Psoas muscle (tissue), 8 donors: ENCODE data around the gene CPSF6. TPM values are rescaled to one million over a fixed set of nuclear protein-coding genes. Genes with fewer than 3 reads are reported as not detected.

Experiments used
- ATAC-seq, 4 donors: fragments of 200-7000 bp; cut with Tn5 transposase; one replicate each; pipeline ENCODE4 v1.9.1; 2020; ENCODE audit warnings: moderate library complexity in 3 of 4, mild to moderate bottlenecking in 2 of 4
- DNase-seq, 2 donors: peaks; one replicate each; pipeline ENCODE4 v3.0.0-alpha.2; 2020
- H3K27ac ChIP-seq: fragments of 200-600 bp; one replicate; pipeline ENCODE4 v1.8.0; 2022
- H3K27me3 ChIP-seq, 3 donors: fragments of 200-600 bp in 1 of 3; one replicate each; pipeline versions ENCODE4 v1.6.1 to v1.8.0; 2013 to 2022; ENCODE audit warnings: low read length in 2 of 3, mild to moderate bottlenecking in 2 of 3, moderate library complexity in 1 of 3; ENCODE audit not compliant: insufficient read depth in 3 of 3
- H3K36me3 ChIP-seq, 2 donors: fragments of 200-600 bp in 1 of 2; one replicate each; pipeline versions ENCODE4 v1.6.1 to v1.8.0; 2013 to 2022; ENCODE audit warnings: low read depth in 1 of 2, mild to moderate bottlenecking in 1 of 2, moderate library complexity in 1 of 2; ENCODE audit not compliant: insufficient read depth in 1 of 2
- H3K4me1 ChIP-seq: fragments of 200-600 bp; one replicate; pipeline ENCODE4 v1.8.0; 2022
- H3K4me3 ChIP-seq: fragments of 200-600 bp; one replicate; pipeline ENCODE4 v1.8.0; 2022; ENCODE audit warnings: mild to moderate bottlenecking
- H3K9me3 ChIP-seq: fragments of 200-600 bp; one replicate; pipeline ENCODE4 v1.8.0; 2022
- WGBS, 3 donors: extraction: QIAGEN DNeasy Blood & Tissue Kit; methylation state at CpG; one replicate each; pipeline versions ENCODE4 v1.1.6 to v1.1.7; 2013; 5-methylcytosine and 5-hydroxymethylcytosine counted together
- intact Hi-C, 2 donors: fragments of 100-400 bp; cut with DNase I; formaldehyde crosslinking; loops; one replicate each; pipeline versions ENCODE4 v1.11.0 to v1.14.2; 2022
- polyA plus RNA-seq, 3 donors: library from polyadenylated mRNA; stranded (reverse); fragments of 200-250 nt; gene quantifications; one replicate each; pipeline ENCODE4 v1.2.3, GENCODE V29; 2013
- total RNA-seq, 4 donors: library from RNA; stranded (reverse); fragmentation: NEBNext Ultra II Directional in 2 of 4; extraction: Animal tissue kit (Norgen Biotek cat#: 25700) in 2 of 4; gene quantifications; one replicate each; pipeline versions ENCODE4 v1.2.1 to v1.2.4, GENCODE V29; 2021 to 2023
- TF ChIP-seq, protein P1 (sequence below): fragments of 200-600 bp; IDR thresholded peaks from one replicate; pipeline ENCODE4 v1.8.0; 2022; ENCODE audit warnings: antibody characterized with exemption
- donor health status: healthy with polysubstance abuse.
- donor health status: DM: no; HTN: no; CAD: no; lungs with moderate emphysema.
- donor health status: Bipolar disorder and iron deficiency.
- donor health status: healthy.
- donor health status: DM: yes; HTN: yes; CAD: no.
- donor health status: DM: no; HTN: no; CAD: no.
- donor health status: DM: no; HTN: no; CAD: no.
- donor health status: DM: yes; HTN: yes; CAD: no.

Gene CPSF6
- total and polyA plus RNA-seq, 7 donors = 13.0 to 36.6 (median 23.6) TPM

GRCh38 chr12:69266036-69266635 is 26.8 kb downstream of the CPSF6 start:
- H3K36me3 ChIP-seq = peaks cover 2 to 87% of the 10 kb centered on the region in 2 donors

DNA sequence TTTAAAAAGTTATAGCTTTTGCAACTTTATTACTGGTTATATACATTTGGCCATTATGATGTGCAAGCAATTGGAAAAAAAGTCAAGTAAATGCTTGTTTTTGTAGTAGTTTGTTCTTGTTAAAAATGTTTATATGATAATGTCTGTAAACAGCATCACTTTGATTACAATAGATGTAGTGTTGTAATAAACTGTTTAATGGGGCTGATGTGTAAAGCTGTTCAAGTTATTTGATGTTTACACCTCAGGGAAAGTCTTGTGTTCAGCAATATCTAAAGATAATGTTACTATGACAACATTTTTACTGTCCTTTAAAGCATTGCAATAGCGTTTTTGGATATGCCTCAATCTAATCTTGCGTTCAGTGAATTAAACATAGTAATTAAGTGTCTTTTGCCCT is 30.4 kb downstream of the CPSF6 start:
- Histone ChIP-seq H3K27ac (no peak overlapping the region), H3K9me3 (no peaks in the 10 kb centered on the region), H3K36me3 (peaks cover 0 to 56% of the 10 kb centered on the region in 2 donors), H3K27me3 (no peaks in the 10 kb centered on the region), H3K4me3 (no peak overlapping the region), H3K4me1 (no peaks in the 10 kb centered on the region)
- DNase-seq (no peak), ATAC-seq (no peak)
- intact Hi-C loops = no loop called here
- 93 to 100% (median 96%) methylated on average over 2 of the region's 2 CpGs for WGBS, 3 donors
- TF ChIP-seq, protein P1, sequence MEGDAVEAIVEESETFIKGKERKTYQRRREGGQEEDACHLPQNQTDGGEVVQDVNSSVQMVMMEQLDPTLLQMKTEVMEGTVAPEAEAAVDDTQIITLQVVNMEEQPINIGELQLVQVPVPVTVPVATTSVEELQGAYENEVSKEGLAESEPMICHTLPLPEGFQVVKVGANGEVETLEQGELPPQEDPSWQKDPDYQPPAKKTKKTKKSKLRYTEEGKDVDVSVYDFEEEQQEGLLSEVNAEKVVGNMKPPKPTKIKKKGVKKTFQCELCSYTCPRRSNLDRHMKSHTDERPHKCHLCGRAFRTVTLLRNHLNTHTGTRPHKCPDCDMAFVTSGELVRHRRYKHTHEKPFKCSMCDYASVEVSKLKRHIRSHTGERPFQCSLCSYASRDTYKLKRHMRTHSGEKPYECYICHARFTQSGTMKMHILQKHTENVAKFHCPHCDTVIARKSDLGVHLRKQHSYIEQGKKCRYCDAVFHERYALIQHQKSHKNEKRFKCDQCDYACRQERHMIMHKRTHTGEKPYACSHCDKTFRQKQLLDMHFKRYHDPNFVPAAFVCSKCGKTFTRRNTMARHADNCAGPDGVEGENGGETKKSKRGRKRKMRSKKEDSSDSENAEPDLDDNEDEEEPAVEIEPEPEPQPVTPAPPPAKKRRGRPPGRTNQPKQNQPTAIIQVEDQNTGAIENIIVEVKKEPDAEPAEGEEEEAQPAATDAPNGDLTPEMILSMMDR = no peak

More at GRCh38 chr12:69266036-69266635, 26.8 kb downstream of the CPSF6 start:
- DNase-seq = no peak
- no peak for ATAC-seq
- TF ChIP-seq, protein P1 = no peak
- no peak overlapping the region for H3K27ac ChIP-seq
- no peaks in the 10 kb centered on the region for H3K9me3 ChIP-seq
- no peaks in the 10 kb centered on the region for H3K27me3 ChIP-seq
- H3K4me1 ChIP-seq = no peaks in the 10 kb centered on the region
- H3K4me3 ChIP-seq = no peak overlapping the region
- WGBS, 3 donors = 85 to 87% (median 87%) methylated on average over 3 of the region's 3 CpGs
- intact Hi-C loops = no loop called here

- 91 to 96% (median 95%) methylated on average over 5 of the region's 5 CpGs for WGBS, 3 donors
- TF ChIP-seq, protein P1 = no peak
- peaks cover 0 to 28% of the 10 kb centered on the region in 2 donors for H3K36me3 ChIP-seq
These were observed 33.1 kb downstream of the CPSF6 start for GRCh38 chr12:69272511-69272910.

GRCh38 chr12:69274861-69275260 is 35.5 kb downstream of the CPSF6 start:
- intact Hi-C loops = no loop called here
- peaks cover 4% of the 10 kb centered on the region for H3K4me1 ChIP-seq

More at GRCh38 chr12:69272511-69272910, 33.1 kb downstream of the CPSF6 start:
- no peak overlapping the region for H3K4me3 ChIP-seq
- ATAC-seq (no peak), DNase-seq (no peak)
- H3K27ac ChIP-seq = no peak overlapping the region
- H3K4me1 ChIP-seq = peaks cover 4% of the 10 kb centered on the region
- H3K9me3 ChIP-seq = no peaks in the 10 kb centered on the region
- intact Hi-C loops = no loop called here
- H3K27me3 ChIP-seq = no peaks in the 10 kb centered on the region

More at GRCh38 chr12:69274861-69275260, 35.5 kb downstream of the CPSF6 start:
- TF ChIP-seq, protein P1 = no peak
- no peak for ATAC-seq
- no peak for DNase-seq
- Histone ChIP-seq H3K27me3 (no peaks in the 10 kb centered on the region), H3K4me3 (no peak overlapping the region), H3K9me3 (no peaks in the 10 kb centered on the region), H3K36me3 (peaks cover 0 to 17% of the 10 kb centered on the region in 2 donors), H3K27ac (no peak overlapping the region)
- 55 to 69% (median 65%) methylated on average over 1 of the region's 1 CpG for WGBS, 3 donors
